Endothelial cell of umbilical vein (primary cell): ENCODE results near the gene DBF4. TPM values are rescaled to one million over a fixed set of nuclear protein-coding genes. Genes with fewer than 3 reads are reported as not detected.

ENCODE experiments used
- BruUV-seq: library from RNA; stranded (reverse); fragments of 400-500 nt; replicated peaks from 2 replicates; lab custom pipeline; 2021; lab: Mats Ljungman, UMichigan
- CTCF ChIA-PET: fragments of 300-600, 350-600 bp; sonication (Branson Sonifier 250); formaldehyde crosslinking; loops from one replicate; lab custom pipeline; 2021; ENCODE audit warnings: antibody characterized with exemption, inconsistent platforms; lab: Charles Lee
- POLR2A ChIA-PET: fragments of 300-600, 350-600 bp; sonication (Branson Sonifier 250); formaldehyde crosslinking; loops from one replicate; lab custom pipeline; 2021; ENCODE audit warnings: antibody characterized with exemption, inconsistent platforms; lab: Charles Lee
- DNase-seq: peaks from one replicate; pipeline ENCODE4 v3.0.0-alpha.2; 2011; ENCODE audit warnings: low read depth, low spot score
- FAIRE-seq: peaks from 2 replicates; lab custom pipeline; 2011; peaks lifted over from hg19 to GRCh38; lab: Jason Lieb, UNC
- H2AFZ ChIP-seq: 2 replicates; pipeline ENCODE4 v1.6.0; 2012; ENCODE audit warnings: low read depth, low read length, control low read depth, inconsistent platforms
- H3K27ac ChIP-seq: 2 replicates; pipeline ENCODE4 v1.5.1; 2011; ENCODE audit warnings: low read depth, mild to moderate bottlenecking, control low read depth, low read length, moderate library complexity; ENCODE audit not compliant: insufficient read depth
- H3K27me3 ChIP-seq, 2 experiments: 2 replicates each; pipeline versions ENCODE4 v1.6.0 to v1.6.1; 2011; ENCODE audit warnings: low read length in 2 of 2, mixed read lengths in 1 of 2; ENCODE audit not compliant: control insufficient read depth in 2 of 2, insufficient read depth in 2 of 2
- H3K36me3 ChIP-seq, 2 experiments: 2 replicates in 1 of 2; 3 replicates in 1 of 2; pipeline ENCODE4 v1.5.1; 2011; ENCODE audit warnings: low read length in 2 of 2, mild to moderate bottlenecking in 1 of 2, moderate library complexity in 1 of 2; ENCODE audit not compliant: control insufficient read depth in 2 of 2, insufficient read depth in 2 of 2; ENCODE audit errors: extremely low read depth in 1 of 2
- H3K4me1 ChIP-seq: 3 replicates; pipeline ENCODE4 v1.5.1; 2011; ENCODE audit warnings: mild to moderate bottlenecking, low read length; ENCODE audit not compliant: control insufficient read depth, insufficient read depth; ENCODE audit errors: extremely low read depth
- H3K4me2 ChIP-seq: 2 replicates; pipeline ENCODE4 v1.6.1; 2011; ENCODE audit warnings: low read length, control low read depth, mixed read lengths; ENCODE audit not compliant: insufficient read depth
- H3K4me3 ChIP-seq, 3 experiments: fragments of 200-600 bp in 1 of 3; sonication (generic), shearing (Covaris generic) in 1 of 3; replicated peaks in 1 of 3; 2 replicates each; pipeline ENCODE4 v1.5.1; 2011 to 2016; ENCODE audit warnings: control low read depth in 3 of 3, low read length in 3 of 3, mild to moderate bottlenecking in 2 of 3, inconsistent platforms in 1 of 3, low read depth in 1 of 3, moderate library complexity in 1 of 3; ENCODE audit not compliant: insufficient read depth in 1 of 3
- H3K79me2 ChIP-seq: 2 replicates; pipeline ENCODE4 v1.6.0; 2012; ENCODE audit warnings: low read length, inconsistent platforms; ENCODE audit not compliant: control insufficient read depth, insufficient read depth
- H3K9ac ChIP-seq: replicated peaks from 2 replicates; pipeline ENCODE3; 2011; ENCODE audit warnings: low read length, control low read depth; ENCODE audit not compliant: insufficient read depth; ENCODE audit errors: extremely low read depth
- H3K9me1 ChIP-seq: replicated peaks from 3 replicates; pipeline ENCODE4 v1.6.0; 2011; ENCODE audit warnings: mild to moderate bottlenecking, low read length; ENCODE audit not compliant: control insufficient read depth, insufficient read depth; ENCODE audit errors: extremely low read depth
- H3K9me3 ChIP-seq: replicated peaks from 2 replicates; pipeline ENCODE4 v1.5.1; 2012; ENCODE audit warnings: low read length, inconsistent platforms; ENCODE audit not compliant: control insufficient read depth, insufficient read depth
- H4K20me1 ChIP-seq: replicated peaks from 2 replicates; pipeline ENCODE3; 2011; ENCODE audit warnings: mild to moderate bottlenecking, low read length; ENCODE audit not compliant: control insufficient read depth, insufficient read depth; ENCODE audit errors: extremely low read depth
- CTCF ChIP-seq, 2 donors: IDR thresholded peaks; 1 replicate in 1 of 2; 2 replicates in 1 of 2; pipeline ENCODE4 v1.5.1; 2011; ENCODE audit warnings: low read length in 2 of 2, mild to moderate bottlenecking in 2 of 2, moderate library complexity in 2 of 2, control low read depth in 1 of 2, inconsistent platforms in 1 of 2, low read depth in 1 of 2; ENCODE audit not compliant: insufficient read depth in 1 of 2; ENCODE audit errors: extremely low read depth in 1 of 2
- EZH2 ChIP-seq: IDR thresholded peaks from 2 replicates; pipeline ENCODE4 v1.6.1; 2012; ENCODE audit warnings: borderline replicate concordance, low read depth, mild to moderate bottlenecking, moderate library complexity, low read length, inconsistent platforms; ENCODE audit not compliant: severe bottlenecking
- FOS ChIP-seq: IDR thresholded peaks from 2 replicates; pipeline ENCODE4 v1.6.1; 2011; ENCODE audit warnings: mild to moderate bottlenecking, low read length, moderate library complexity, borderline replicate concordance; ENCODE audit not compliant: insufficient read depth
- GATA2 ChIP-seq: IDR thresholded peaks from 2 replicates; pipeline ENCODE4 v1.7.0; 2011; ENCODE audit warnings: low read depth, mild to moderate bottlenecking, moderate library complexity, mixed read lengths, low read length; ENCODE audit not compliant: insufficient read length, insufficient read depth
- JUN ChIP-seq: IDR thresholded peaks from 2 replicates; pipeline ENCODE4 v1.6.1; 2011; ENCODE audit warnings: borderline replicate concordance, low read depth; ENCODE audit not compliant: insufficient read length, insufficient read depth
- MYC ChIP-seq: IDR thresholded peaks from one replicate; pipeline ENCODE4 v1.6.1; 2011; ENCODE audit warnings: mild to moderate bottlenecking, low read depth, low read length
- POLR2A ChIP-seq: IDR thresholded peaks from 2 replicates; pipeline ENCODE4 v1.6.1; 2012; ENCODE audit warnings: low read depth, mild to moderate bottlenecking, control low read depth, low read length
- POLR2AphosphoS5 ChIP-seq: IDR thresholded peaks from 2 replicates; pipeline ENCODE4 v1.6.1; 2012; ENCODE audit warnings: low read depth, mild to moderate bottlenecking, control low read depth, low read length, moderate library complexity; ENCODE audit not compliant: insufficient read depth
- dilution Hi-C: fragments of 300-500 bp; cut with MboI; formaldehyde crosslinking; loops from one replicate; pipeline ENCODE4 v1.15.0; 2019; ENCODE audit warnings: low sequenced_read_pairs; ENCODE audit not compliant: extremely low pct_ligation_motif_present
- intact Hi-C: fragments of 100-400 bp; cut with micrococcal nuclease; formaldehyde crosslinking; loops from one replicate; pipeline ENCODE4 v1.10.0; 2022
- polyA plus RNA-seq, 4 experiments: library from polyadenylated mRNA; depleted of rRNA in 3 of 4; stranded (reverse) in 3 of 4; unstranded in 1 of 4; fragments of >200 nt; gene quantifications; 2 replicates each; pipeline versions ENCODE4 v1.2.1 to v1.2.3, GENCODE V29; 2011 to 2012; ENCODE audit warnings: missing spikeins in 1 of 4
- total RNA-seq: library from RNA; stranded (reverse); gene quantifications from 2 replicates; pipeline ENCODE4 v1.2.3, GENCODE V29; 2021
- TF ChIP-seq, protein P1 (sequence below): IDR thresholded peaks from 2 replicates; pipeline ENCODE4 v1.6.1; 2011; ENCODE audit not compliant: insufficient read depth, insufficient read length

Gene DBF4
- total and polyA plus RNA-seq, 2 donors (not counting 3 experiments of a cell fraction or from before 2014, with no cell fraction given) = 3.7 to 39.7 TPM

DNA sequence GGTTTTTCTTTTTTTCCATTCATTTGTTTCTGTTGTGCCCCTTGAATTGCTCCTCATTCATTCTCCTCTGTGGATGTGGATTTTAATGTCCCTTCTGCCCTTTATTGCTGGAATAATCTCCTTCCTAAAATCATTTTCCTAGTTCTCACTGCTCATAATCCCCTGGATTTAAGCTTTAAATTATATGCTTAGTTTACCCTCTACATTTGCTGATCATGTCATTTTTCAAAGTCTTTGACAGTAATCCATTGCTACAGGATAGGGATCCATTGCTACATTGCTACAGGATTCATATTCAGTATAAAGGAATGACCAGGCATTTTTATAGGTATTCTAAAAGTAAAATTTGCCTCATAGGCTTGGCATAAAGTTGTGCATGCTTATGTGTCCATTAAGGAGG lies 72.1 kb downstream of the DBF4 start:
- Histone ChIP-seq H3K4me1 (no peaks in the 10 kb centered on the region), H3K36me3 (no peaks in the 10 kb centered on the region), H3K4me2 (no peak overlapping the region), H3K9me3 (no peaks in the 10 kb centered on the region), H3K27ac (no peak overlapping the region), H4K20me1 (no peaks in the 10 kb centered on the region), H3K27me3 (no peaks in the 10 kb centered on the region), H3K9me1 (no peaks in the 10 kb centered on the region), H3K4me3 (no peak overlapping the region), H3K9ac (no peak overlapping the region), H3K79me2 (no peaks in the 10 kb centered on the region), H2AFZ (no peak overlapping the region)
- TF ChIP-seq MYC (no peak), GATA2 (no peak), JUN (no peak), POLR2AphosphoS5 (no peak), POLR2A (no peak), FOS (no peak), CTCF (IDR thresholded peaks at IDR 0.05; ENCODE audit: extremely low read depth in 1 of 2, insufficient read depth in 1 of 2, low read depth in 1 of 2, low read length in 2 of 2) (no peak), EZH2 (no peak)
- TF ChIP-seq, protein P1, sequence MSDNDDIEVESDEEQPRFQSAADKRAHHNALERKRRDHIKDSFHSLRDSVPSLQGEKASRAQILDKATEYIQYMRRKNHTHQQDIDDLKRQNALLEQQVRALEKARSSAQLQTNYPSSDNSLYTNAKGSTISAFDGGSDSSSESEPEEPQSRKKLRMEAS = no peak
- no peak for FAIRE-seq
- POLR2A ChIA-PET = no interaction called here
- intact Hi-C loops (no loop called here), dilution Hi-C loops (no loop called here)
- no peak for DNase-seq
- CTCF ChIA-PET = no interaction called here
- no TSS peak for BruUV-seq

Other genes with a start within 250 kb of the DBF4 start
- 1.4 and 1.8 TPM in 2 replicates for gene RUNDC3B, start 248.1 kb upstream of the DBF4 start, total RNA-seq
- 0.10 and 0.25 TPM in 2 replicates for gene RUNDC3B, start 248.1 kb upstream of the DBF4 start, polyA plus RNA-seq
- gene SLC25A40, start 133 bp upstream of the DBF4 start, total RNA-seq = 17.1 and 21.6 TPM in 2 replicates
- gene SLC25A40, start 133 bp upstream of the DBF4 start, polyA plus RNA-seq = 4.7 and 7.1 TPM in 2 replicates
- gene ADAM22, start 57.8 kb downstream of the DBF4 start, total RNA-seq = 0.53 and 1.4 TPM in 2 replicates
- 0.19 and 0.33 TPM in 2 replicates for gene ADAM22, start 57.8 kb downstream of the DBF4 start, polyA plus RNA-seq